HepG2 (cell line): Measurements from ENCODE around the gene CHN2. TPM values are rescaled to one million over a fixed set of nuclear protein-coding genes. Genes with fewer than 3 reads are reported as not detected.

Experiments
- E2F2 ChIP-seq: sonication (generic); formaldehyde crosslinking; IDR thresholded peaks from 2 replicates; pipeline ENCODE4 v1.4.0; 2020; ENCODE audit warnings: missing genetic modification reagents, borderline replicate concordance
- ELF3 ChIP-seq: IDR thresholded peaks from 2 replicates; pipeline ENCODE4 v1.6.1; 2016; ENCODE audit warnings: missing genetic modification reagents, missing compliant biosample characterization
- FOXO1 ChIP-seq: sonication (generic); formaldehyde crosslinking; IDR thresholded peaks from 2 replicates; pipeline ENCODE4 v1.4.0; 2020; ENCODE audit warnings: missing genetic modification reagents
- HNRNPH1 ChIP-seq: fragments of 200-400 bp; formaldehyde crosslinking; optimal IDR thresholded peaks from 2 replicates; pipeline ENCODE3; 2017; ENCODE audit warnings: mild to moderate bottlenecking, low read depth, low read length
- JUNB ChIP-seq: sonication (generic); formaldehyde crosslinking; IDR thresholded peaks from 2 replicates; pipeline ENCODE4 v1.8.0; 2022; ENCODE audit warnings: missing genetic modification reagents, mild to moderate bottlenecking, borderline replicate concordance
- KDM3A ChIP-seq: IDR thresholded peaks from 2 replicates; pipeline ENCODE4 v1.6.1; 2018; ENCODE audit warnings: low read depth, missing compliant biosample characterization
- MEF2D ChIP-seq: sonication (generic); formaldehyde crosslinking; IDR thresholded peaks from 2 replicates; pipeline ENCODE4 v1.5.1; 2020; ENCODE audit warnings: mild to moderate bottlenecking, missing genetic modification reagents
- NONO ChIP-seq, 2 experiments: fragments of 450-650 bp in 1 of 2; sonication (generic) in 1 of 2; formaldehyde crosslinking in 1 of 2; IDR thresholded peaks in 1 of 2; conservative IDR thresholded peaks in 1 of 2; 2 replicates each; pipeline versions ENCODE4 v1.6.1 to v1.8.0; 2017 to 2022; ENCODE audit warnings: mild to moderate bottlenecking in 1 of 2, missing genetic modification reagents in 1 of 2, moderate library complexity in 1 of 2
- RFX5 ChIP-seq: IDR thresholded peaks from 2 replicates; pipeline ENCODE4 v1.6.1; 2011; ENCODE audit warnings: low read depth, low read length, improper control_type of control experiment
- SNRNP70 ChIP-seq: fragments of 200-400 bp; formaldehyde crosslinking; IDR thresholded peaks from 2 replicates; pipeline ENCODE4 v1.6.1; 2017; ENCODE audit warnings: mild to moderate bottlenecking, low read depth, low read length, moderate library complexity
- SUZ12 ChIP-seq: fragments of 150-350 bp; IDR thresholded peaks from 2 replicates; pipeline ENCODE4 v1.6.1; 2014; ENCODE audit warnings: low read depth, low read length
- ZIK1 ChIP-seq: sonication (generic); formaldehyde crosslinking; IDR thresholded peaks from 2 replicates; pipeline ENCODE4 v1.5.0; 2020; ENCODE audit warnings: mild to moderate bottlenecking, low read depth, missing genetic modification reagents, borderline replicate concordance
- ZMYM4 ChIP-seq: sonication (generic); formaldehyde crosslinking; IDR thresholded peaks from 2 replicates; pipeline ENCODE4 v1.8.1; 2023; ENCODE audit warnings: mild to moderate bottlenecking, missing genetic modification reagents
- ZNF205 ChIP-seq: IDR thresholded peaks from 2 replicates; pipeline ENCODE4 v1.6.1; 2018; ENCODE audit warnings: missing biosample characterization, missing genetic modification reagents
- ZNF253 ChIP-seq: sonication (generic); formaldehyde crosslinking; IDR thresholded peaks from 2 replicates; pipeline ENCODE4 v1.8.0; 2022; ENCODE audit warnings: mild to moderate bottlenecking, missing genetic modification reagents, borderline replicate concordance
- ZNF281 ChIP-seq: sonication (generic); formaldehyde crosslinking; IDR thresholded peaks from 2 replicates; pipeline ENCODE4 v1.4.0; 2020; ENCODE audit warnings: missing genetic modification reagents, borderline replicate concordance
- ZNF292 ChIP-seq: sonication (generic); formaldehyde crosslinking; IDR thresholded peaks from 2 replicates; pipeline ENCODE4 v1.8.1; 2022; ENCODE audit warnings: mild to moderate bottlenecking, low read depth, missing genetic modification reagents, borderline replicate concordance
- ZNF430 ChIP-seq: sonication (generic); formaldehyde crosslinking; IDR thresholded peaks from 2 replicates; pipeline ENCODE4 v1.9.0; 2021; ENCODE audit warnings: mild to moderate bottlenecking, missing genetic modification reagents
- ZNF644 ChIP-seq: IDR thresholded peaks from 2 replicates; pipeline ENCODE4 v1.6.1; 2016; ENCODE audit warnings: low read depth
- ZNF772 ChIP-seq: sonication (generic); formaldehyde crosslinking; IDR thresholded peaks from 2 replicates; pipeline ENCODE4 v1.5.0; 2020; ENCODE audit warnings: mild to moderate bottlenecking, missing genetic modification reagents
- polyA plus RNA-seq, 8 experiments: library from polyadenylated mRNA; depleted of rRNA in 3 of 8; stranded (reverse) in 7 of 8; unstranded in 1 of 8; fragments of >200 nt; fragmentation: Illumina TruSeq in 4 of 8; extraction: Trizol in 4 of 8; gene quantifications; 2 replicates each; pipeline versions ENCODE4 v1.2.1 to v1.2.3, GENCODE V29; 2011 to 2016; ENCODE audit warnings: low read depth in 4 of 8, missing spikeins in 1 of 8, mixed read lengths in 1 of 8; ENCODE audit not compliant: insufficient read depth in 1 of 8
- total RNA-seq, 5 experiments: library from RNA; depleted of rRNA; stranded (reverse); fragments of >200 nt; fragmentation: Illumina TruSeq; extraction: Trizol; gene quantifications; 2 replicates each; pipeline ENCODE4 v1.2.3, GENCODE V29; 2016; ENCODE audit warnings: low read depth in 1 of 5
- TF ChIP-seq, protein P1 (sequence below): sonication (generic); formaldehyde crosslinking; IDR thresholded peaks from 2 replicates; pipeline ENCODE4 v1.9.0; 2021; ENCODE audit warnings: missing genetic modification reagents, borderline replicate concordance

The CHN2 gene
- total and polyA plus RNA-seq, 2 of the 13 experiments (the other 11 are each of a cell fraction or from before 2014, with no cell fraction given) = 23.5 to 30.5 TPM

GRCh38 chr7:29204491-29205272 lies 10.1 kb downstream of the CHN2 start (continued):
- TF ChIP-seq, protein P1, sequence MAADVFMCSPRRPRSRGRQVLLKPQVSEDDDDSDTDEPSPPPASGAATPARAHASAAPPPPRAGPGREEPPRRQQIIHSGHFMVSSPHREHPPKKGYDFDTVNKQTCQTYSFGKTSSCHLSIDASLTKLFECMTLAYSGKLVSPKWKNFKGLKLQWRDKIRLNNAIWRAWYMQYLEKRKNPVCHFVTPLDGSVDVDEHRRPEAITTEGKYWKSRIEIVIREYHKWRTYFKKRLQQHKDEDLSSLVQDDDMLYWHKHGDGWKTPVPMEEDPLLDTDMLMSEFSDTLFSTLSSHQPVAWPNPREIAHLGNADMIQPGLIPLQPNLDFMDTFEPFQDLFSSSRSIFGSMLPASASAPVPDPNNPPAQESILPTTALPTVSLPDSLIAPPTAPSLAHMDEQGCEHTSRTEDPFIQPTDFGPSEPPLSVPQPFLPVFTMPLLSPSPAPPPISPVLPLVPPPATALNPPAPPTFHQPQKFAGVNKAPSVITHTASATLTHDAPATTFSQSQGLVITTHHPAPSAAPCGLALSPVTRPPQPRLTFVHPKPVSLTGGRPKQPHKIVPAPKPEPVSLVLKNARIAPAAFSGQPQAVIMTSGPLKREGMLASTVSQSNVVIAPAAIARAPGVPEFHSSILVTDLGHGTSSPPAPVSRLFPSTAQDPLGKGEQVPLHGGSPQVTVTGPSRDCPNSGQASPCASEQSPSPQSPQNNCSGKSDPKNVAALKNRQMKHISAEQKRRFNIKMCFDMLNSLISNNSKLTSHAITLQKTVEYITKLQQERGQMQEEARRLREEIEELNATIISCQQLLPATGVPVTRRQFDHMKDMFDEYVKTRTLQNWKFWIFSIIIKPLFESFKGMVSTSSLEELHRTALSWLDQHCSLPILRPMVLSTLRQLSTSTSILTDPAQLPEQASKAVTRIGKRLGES (CRISPR knock-in tag) = no peak
- TF ChIP-seq NONO (IDR thresholded peaks at IDR 0.05) (no peak), NONO (CRISPR knock-in tag; conservative IDR thresholded peaks at IDR 0.05) (no peak), SUZ12 (no peak), FOXO1 (CRISPR knock-in tag) (peak; percentile 34; the same call in 1 of the 2 replicates), MEF2D (no peak), ZNF253 (no peak), ZIK1 (CRISPR knock-in tag) (no peak), RFX5 (no peak), JUNB (no peak), ZNF292 (CRISPR knock-in tag) (no peak), ZNF644 (CRISPR knock-in tag) (0 out of 2 replicates have a peak, but pooled peaks have one; percentile 32), ZNF772 (CRISPR knock-in tag) (no peak), SNRNP70 (no peak), KDM3A (CRISPR knock-in tag) (no peak), E2F2 (no peak), ZMYM4 (CRISPR knock-in tag) (0 out of 2 replicates have a peak, but pooled peaks have one; percentile 31), ZNF205 (CRISPR knock-in tag) (no peak), ELF3 (CRISPR knock-in tag) (no peak), ZNF430 (CRISPR knock-in tag) (no peak), HNRNPH1 (no peak), ZNF281 (no peak)
